D341Med (cell line): ENCODE results near the gene NEDD4.
"Not testable (repeated sequence)": the region's sequence is repeated elsewhere in the genome, so short reads cannot be mapped to it uniquely, and the experiment has no call there.

Experiments used
- DNase-seq: peaks from one replicate; pipeline ENCODE4 v3.0.0; 2012; ENCODE audit warnings: low spot score

Gene NEDD4

GRCh38 chr15:55954862-55955605 is 38.4 kb downstream of the NEDD4 start:
- no peak for DNase-seq

GRCh38 chr15:55952501-55953274 is 40.7 kb downstream of the NEDD4 start:
- not testable (repeated sequence) for DNase-seq

DNA sequence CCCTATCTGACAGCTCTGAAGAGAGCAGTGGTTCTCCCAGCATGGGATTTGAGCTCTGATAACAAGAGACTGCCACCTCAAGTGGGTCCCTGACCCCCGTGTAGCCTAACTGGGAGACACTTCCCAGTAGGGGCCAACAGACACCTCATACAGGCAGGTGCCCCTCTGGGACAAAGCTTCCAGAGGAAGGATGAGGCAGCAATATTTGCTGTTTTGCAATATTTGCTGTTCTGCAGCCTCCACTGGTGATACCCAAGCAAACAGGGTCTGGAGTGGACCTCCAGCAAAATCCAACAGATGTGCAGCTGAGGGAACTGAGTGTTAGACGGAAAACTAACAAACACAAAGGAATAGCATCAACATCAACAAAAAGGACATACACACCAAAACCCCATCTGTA is 48.8 kb downstream of the NEDD4 start:
- not testable (repeated sequence) for DNase-seq

DNA sequence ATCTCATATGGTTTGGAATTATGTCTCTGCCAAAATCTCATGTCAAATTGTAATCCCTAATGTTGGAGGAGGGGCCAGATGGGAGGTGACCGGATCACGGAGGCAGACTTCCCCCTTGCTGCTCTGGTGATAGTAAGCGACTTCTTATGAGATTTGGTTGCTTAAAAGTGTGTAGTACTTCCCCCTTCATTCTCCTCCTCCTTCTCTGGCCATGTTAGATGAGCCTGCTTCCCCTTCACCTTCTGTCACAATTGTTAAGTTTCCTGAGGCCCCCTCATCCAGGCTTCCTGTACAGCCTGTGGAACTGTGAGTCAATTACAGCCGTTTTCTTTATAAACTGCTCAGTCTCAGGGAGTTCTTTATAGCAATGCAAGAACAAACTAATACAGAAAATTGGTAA is 51.1 kb downstream of the NEDD4 start:
- no peak for DNase-seq

GRCh38 chr15:55937040-55937439 is 56.4 kb downstream of the NEDD4 start:
- no peak for DNase-seq

DNA sequence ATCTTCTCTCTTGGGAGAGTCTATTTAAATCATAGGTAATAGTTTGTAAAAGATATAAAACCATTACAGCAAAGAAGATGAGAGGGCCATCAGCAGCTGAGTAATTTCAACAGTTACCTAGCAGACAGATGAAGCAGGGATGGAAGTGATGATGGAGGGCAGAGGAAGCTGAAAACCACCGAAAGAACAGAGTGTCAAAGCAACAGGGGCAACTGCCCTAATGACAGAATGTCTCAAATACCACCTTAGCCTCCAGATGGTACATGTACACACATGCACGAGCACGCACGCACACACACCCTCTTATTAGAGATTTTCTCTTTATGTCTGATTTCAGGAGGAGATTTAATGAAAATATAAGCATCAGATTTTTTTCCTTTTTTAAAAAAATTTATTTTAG is 64.5 kb downstream of the NEDD4 start:
- DNase-seq, result no peak

- DNase-seq, result no peak
Observed at GRCh38 chr15:55921744-55922143, 71.7 kb downstream of the NEDD4 start.

- peak; percentile 38 for DNase-seq
Observed at GRCh38 chr15:55917881-55918296, 75.5 kb downstream of the NEDD4 start.

DNA sequence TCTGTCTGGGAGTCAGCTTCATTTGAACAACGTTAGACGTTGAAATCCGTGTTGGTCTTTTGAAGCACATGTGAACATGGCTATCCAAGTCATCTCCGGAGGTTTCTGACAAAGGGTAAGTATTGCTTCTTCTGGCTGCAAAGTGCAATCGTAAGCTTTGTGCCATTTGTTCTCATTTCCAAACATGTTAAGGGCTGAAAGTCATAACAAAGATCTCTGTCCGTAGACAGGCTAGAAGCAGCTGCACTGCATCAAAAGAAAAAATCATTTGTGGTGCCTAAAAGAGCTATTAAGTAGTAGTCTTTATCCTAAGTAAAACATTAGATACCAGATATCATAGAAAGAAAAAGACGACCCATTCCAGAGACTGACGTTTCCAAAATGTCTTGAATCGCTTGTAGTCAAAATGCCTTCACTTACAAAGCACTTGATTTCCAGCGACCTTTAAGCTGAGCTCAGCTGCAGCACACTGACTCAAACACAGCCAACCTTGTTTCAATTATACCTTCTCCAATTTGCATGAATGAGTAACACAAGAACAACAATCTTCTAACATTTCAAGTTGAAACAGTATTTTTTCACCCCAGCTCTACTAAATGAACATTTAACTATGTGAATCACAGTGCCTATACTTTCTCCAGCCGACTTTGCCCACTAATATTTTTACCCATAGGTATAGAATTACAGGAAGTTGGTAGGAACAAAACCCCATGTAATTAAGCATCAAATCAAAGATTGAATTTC is 76.6 kb downstream of the NEDD4 start:
- DNase-seq, result no peak

DNA sequence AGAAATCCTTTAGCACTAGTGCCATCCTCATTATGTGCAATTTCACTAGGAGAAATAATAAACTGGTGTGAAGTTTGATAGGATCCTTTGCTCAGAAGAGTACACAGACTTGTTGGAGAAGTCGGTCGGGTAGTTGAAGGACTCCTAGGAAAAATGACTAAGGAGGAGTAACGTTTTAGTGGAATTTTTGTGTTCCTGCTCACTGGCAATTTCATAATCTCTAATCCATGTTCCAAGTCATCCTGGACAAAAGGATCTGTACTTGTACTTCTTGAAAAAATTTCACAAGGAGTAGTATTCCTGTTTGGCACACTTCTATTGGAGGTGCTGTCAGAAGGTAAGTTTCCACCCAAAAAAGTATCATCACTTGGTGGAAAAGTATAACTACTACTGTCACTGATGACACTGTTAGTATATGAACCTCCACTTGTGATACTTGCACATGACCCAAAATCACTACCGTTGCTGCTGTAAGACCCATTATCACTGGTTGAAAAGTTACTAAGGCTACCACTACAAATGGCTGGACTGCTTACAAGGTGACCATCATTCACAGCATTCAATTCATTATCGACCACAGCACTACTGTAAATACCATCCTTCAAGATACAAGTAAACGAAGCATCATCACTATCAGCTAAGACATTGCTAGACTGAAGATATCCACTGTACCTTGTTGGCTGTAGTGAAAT is 77.4 kb downstream of the NEDD4 start:
- no peak for DNase-seq

DNA sequence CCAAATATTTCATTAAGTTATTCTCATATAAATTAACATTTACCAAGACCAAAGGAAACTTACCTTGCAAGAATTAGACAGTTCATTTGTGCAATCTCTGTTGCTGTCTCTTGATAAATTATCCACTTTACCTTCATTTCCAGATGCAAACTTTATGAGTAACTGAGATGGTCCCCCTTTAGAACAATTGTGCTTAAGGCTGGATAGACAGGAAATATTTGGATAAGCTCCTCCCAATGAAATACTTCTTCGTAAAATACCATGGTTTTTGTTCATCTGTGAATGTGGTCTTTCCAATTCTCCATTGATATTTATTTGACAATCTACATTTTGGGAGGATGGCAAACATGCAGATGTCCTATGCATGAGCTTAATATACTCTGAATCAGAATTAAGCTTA is 78.2 kb downstream of the NEDD4 start:
- no peak for DNase-seq

GRCh38 chr15:55914446-55914845 is 79.0 kb downstream of the NEDD4 start:
- DNase-seq, result no peak

DNA sequence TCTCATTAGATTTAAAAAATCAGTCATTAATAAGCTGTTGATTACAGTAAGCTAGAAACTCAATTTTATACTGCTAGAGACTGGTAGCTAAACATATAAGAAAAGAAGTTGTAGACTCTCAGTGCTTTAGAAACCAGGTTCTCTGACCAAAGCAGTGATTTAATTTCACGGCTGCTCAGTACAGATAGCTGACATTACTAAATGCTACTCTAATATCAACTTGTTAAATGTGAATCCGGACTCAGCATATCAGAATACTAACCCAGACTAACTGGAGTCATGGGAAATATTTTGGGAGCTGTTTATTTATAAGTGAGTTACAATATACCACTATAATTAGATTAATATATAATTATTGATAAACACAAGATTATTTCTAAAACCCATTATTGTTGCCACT is 80.4 kb downstream of the NEDD4 start:
- no peak for DNase-seq

- no peak for DNase-seq
Observed at GRCh38 chr15:55909036-55909811, 84.2 kb downstream of the NEDD4 start.

DNA sequence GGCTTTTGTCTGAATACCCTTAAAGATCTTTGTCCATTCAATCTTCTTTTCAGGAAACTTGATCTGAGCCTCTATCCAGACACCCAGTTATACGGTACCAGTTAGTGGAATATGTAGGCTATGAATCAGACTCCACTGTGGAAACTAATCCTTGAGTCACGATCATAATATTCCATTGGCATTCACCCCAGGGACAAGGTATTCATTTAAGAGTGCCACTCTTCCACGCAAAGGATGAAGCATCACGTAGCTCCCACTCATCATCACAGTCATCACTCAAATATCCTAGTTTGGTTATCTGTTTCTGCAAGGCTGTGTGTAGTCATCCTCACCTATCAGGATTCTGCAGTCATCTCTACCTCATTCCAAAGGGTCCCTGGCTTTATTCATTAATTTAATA is 85.6 kb downstream of the NEDD4 start:
- DNase-seq, result no peak

DNA sequence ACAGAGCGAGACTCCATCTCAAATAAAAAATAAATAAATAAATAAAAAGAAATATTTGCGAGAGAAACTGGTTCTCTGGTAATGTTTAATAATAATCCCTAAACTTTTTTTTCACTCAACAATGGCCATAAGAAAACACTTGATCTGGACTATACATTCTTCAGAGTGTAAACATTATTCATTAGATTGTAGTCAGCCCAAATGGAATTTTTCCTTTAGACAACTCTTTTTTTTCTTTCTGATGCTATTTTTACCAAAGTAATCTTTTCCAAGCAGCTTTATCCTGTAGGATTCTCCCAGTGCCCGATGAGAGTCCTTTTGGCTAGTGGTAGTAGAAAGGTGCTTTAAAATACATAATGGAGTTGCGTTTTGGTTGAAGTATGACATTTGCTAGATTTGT is 90.4 kb downstream of the NEDD4 start:
- no peak for DNase-seq

DNA sequence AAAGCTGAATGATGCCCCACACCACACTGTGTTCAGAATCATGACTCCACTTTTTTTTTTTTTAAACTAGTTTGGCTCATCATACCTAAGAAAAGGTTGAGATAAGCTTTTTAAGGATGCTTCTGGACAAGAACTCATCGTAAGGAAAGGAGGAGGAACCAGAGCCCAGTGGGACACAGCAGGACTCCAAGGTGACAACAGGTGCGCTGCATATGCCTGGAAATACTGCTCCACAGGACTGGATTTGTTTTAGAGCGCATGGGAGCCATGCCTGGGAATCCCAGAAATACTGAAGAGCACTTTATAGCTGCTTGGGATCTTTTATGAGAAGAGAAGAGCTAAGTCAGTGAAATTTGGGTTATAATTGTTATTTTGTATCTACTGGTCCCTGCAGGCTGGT is 93.4 kb downstream of the NEDD4 start:
- no peak for DNase-seq

- DNase-seq, result no peak
Observed at GRCh38 chr15:55899537-55899936, 93.9 kb downstream of the NEDD4 start.

DNA sequence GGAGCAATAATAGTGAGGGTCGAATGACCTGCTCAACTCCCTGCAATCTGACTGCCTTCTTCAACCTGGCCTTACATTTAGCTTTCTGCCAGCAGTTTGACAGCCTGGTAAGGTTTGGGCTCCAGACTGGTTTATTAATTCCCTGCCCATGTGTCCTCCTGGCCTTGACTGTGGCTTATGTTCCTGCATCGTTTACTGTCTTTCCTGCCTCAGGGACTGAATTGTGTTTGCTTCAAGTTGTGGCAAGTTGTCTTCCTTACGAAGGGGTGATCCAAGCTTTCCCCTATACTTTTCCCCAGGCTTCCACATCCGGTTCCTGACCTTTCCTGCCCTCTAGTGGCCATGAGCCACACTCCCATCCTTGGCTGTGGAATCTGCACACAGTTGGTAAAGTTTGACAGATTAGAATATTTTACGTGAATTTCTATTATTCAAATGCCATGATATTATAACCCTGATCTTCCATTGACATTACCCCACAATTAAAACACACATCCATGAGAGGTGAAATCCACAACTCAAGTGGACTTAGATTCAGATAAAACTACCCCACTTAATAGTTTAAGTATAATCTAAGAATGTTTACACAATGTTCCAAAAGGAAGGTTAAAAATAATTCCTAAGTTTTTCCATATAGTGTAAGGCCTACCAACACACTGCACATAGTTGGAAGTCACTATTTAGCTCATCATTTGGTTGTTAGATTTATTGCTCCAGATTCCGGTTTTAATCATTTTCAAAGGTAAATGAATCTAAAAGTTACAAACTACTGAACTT is 95.7 kb downstream of the NEDD4 start:
- peak; percentile 79 for DNase-seq

DNA sequence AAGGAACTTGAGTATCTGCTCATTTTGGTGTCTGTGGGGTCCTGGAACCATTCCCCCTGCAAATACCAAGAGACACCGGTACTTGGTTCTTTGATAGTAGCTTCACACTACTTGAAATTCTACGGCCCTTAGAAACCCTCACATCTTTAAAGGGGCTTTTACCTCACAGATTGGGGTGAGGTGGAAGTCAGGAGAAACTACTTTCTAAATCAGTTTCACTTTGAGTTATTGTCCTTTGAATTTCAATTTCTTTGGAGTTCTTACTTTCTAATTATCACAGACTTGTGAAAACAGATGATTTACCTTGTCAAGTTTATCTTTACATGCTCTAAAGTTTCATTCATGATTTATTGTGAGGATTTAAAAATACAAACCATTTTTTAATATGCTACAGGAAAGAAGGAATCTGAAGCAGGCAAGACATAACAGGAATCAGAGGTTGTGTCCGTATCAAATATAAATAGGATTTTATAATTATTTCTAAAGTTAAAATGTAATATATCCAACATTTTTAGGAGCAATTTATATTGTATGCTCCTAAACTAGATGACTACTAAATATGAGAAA is 98.9 kb downstream of the NEDD4 start:
- no peak for DNase-seq
